CD14-positive monocyte (primary cell): ENCODE measurements around the gene SHROOM2. TPM values are rescaled to one million over a fixed set of nuclear protein-coding genes. Genes with fewer than 3 reads are reported as not detected.

Experiments
- DNase-seq, 3 donors: peaks; one replicate each; pipeline ENCODE4 v3.0.0-alpha.2; 2011 to 2022
- H2AFZ ChIP-seq: 2 replicates; pipeline ENCODE4 v1.6.0; 2012; ENCODE audit warnings: mild to moderate bottlenecking, low read depth, low read length, inconsistent platforms; ENCODE audit not compliant: insufficient read depth, poor library complexity, severe bottlenecking
- H3K27ac ChIP-seq, 2 donors: 1 replicate in 1 of 2; 2 replicates in 1 of 2; pipeline ENCODE4 v1.5.1; 2012 to 2013; ENCODE audit warnings: low read length in 2 of 2, control low read depth in 1 of 2, inconsistent platforms in 1 of 2, low read depth in 1 of 2, mild to moderate bottlenecking in 1 of 2
- H3K27me3 ChIP-seq, 2 donors: one replicate each; pipeline versions ENCODE4 v1.6.0 to v1.6.1; 2011 to 2013; ENCODE audit warnings: low read length in 2 of 2; ENCODE audit not compliant: control insufficient read depth in 2 of 2, insufficient read depth in 2 of 2
- H3K36me3 ChIP-seq, 2 donors: replicated peaks in 1 of 2; 1 replicate in 1 of 2; 2 replicates in 1 of 2; pipeline versions ENCODE4 v1.5.1 to v1.6.1; 2012 to 2013; ENCODE audit warnings: low read length in 2 of 2, control low read depth in 1 of 2, inconsistent platforms in 1 of 2, mild to moderate bottlenecking in 1 of 2; ENCODE audit not compliant: insufficient read depth in 2 of 2, control insufficient read depth in 1 of 2
- H3K4me1 ChIP-seq, 2 donors: 1 replicate in 1 of 2; 2 replicates in 1 of 2; pipeline versions ENCODE4 v1.5.1 to v1.6.1; 2012 to 2013; ENCODE audit warnings: low read length in 2 of 2, control low read depth in 1 of 2, inconsistent platforms in 1 of 2, mild to moderate bottlenecking in 1 of 2, moderate library complexity in 1 of 2; ENCODE audit not compliant: insufficient read depth in 2 of 2, control insufficient read depth in 1 of 2
- H3K4me2 ChIP-seq: replicated peaks from 2 replicates; pipeline ENCODE3; 2012; ENCODE audit warnings: low read length, moderate library complexity, mild to moderate bottlenecking; ENCODE audit not compliant: poor library complexity, severe bottlenecking; ENCODE audit errors: extremely low read depth
- H3K4me3 ChIP-seq, 3 experiments: fragments of 200-600 bp in 1 of 3; sonication (generic) in 1 of 3; replicated peaks in 1 of 3; 1 replicate in 2 of 3; 2 replicates in 1 of 3; pipeline ENCODE4 v1.5.1; 2011 to 2013; ENCODE audit warnings: low read length in 3 of 3, mild to moderate bottlenecking in 3 of 3, control low read depth in 2 of 3, low read depth in 2 of 3, inconsistent platforms in 1 of 3, moderate library complexity in 1 of 3
- H3K79me2 ChIP-seq: 2 replicates; pipeline ENCODE4 v1.6.0; 2012; ENCODE audit warnings: mild to moderate bottlenecking, control low read depth, inconsistent platforms, low read length, moderate library complexity; ENCODE audit not compliant: insufficient read depth
- H3K9ac ChIP-seq: 2 replicates; pipeline ENCODE4 v1.6.0; 2017; ENCODE audit warnings: low read length, mild to moderate bottlenecking; ENCODE audit not compliant: insufficient read depth, poor library complexity, severe bottlenecking
- H3K9me3 ChIP-seq, 2 donors: replicated peaks in 1 of 2; 1 replicate in 1 of 2; 2 replicates in 1 of 2; pipeline versions ENCODE4 v1.5.1 to v1.6.1; 2012 to 2013; ENCODE audit warnings: low read length in 2 of 2, control low read depth in 1 of 2; ENCODE audit not compliant: control insufficient read depth in 1 of 2, insufficient read depth in 1 of 2
- H4K20me1 ChIP-seq: 2 replicates; pipeline ENCODE4 v1.6.0; 2012; ENCODE audit warnings: mild to moderate bottlenecking, low read length, control low read depth, moderate library complexity; ENCODE audit not compliant: insufficient read depth
- H3K27ac Mint-ChIP-seq, 7 donors: one replicate each; pipeline ENCODE4 v1.8.0; 2020; ENCODE audit warnings: mild to moderate bottlenecking in 7 of 7, mixed read lengths in 7 of 7, moderate library complexity in 6 of 7, inconsistent platforms in 2 of 7
- H3K27me3 Mint-ChIP-seq, 3 donors: one replicate each; pipeline ENCODE4 v1.8.0; 2021 to 2022; ENCODE audit warnings: low read depth in 3 of 3, mild to moderate bottlenecking in 3 of 3, mixed read lengths in 3 of 3, moderate library complexity in 3 of 3, inconsistent platforms in 1 of 3
- H3K36me3 Mint-ChIP-seq, 2 donors: one replicate each; pipeline ENCODE4 v1.8.0; 2020; ENCODE audit warnings: mixed read lengths in 2 of 2, inconsistent platforms in 1 of 2, mild to moderate bottlenecking in 1 of 2
- H3K4me1 Mint-ChIP-seq: one replicate; pipeline ENCODE4 v1.8.0; 2020; ENCODE audit warnings: mild to moderate bottlenecking, mixed read lengths
- H3K4me3 Mint-ChIP-seq, 2 donors: one replicate each; pipeline ENCODE4 v1.8.0; 2020; ENCODE audit warnings: mild to moderate bottlenecking in 2 of 2, mixed read lengths in 2 of 2, moderate library complexity in 1 of 2
- H3K9me3 Mint-ChIP-seq, 7 donors: one replicate each; pipeline ENCODE4 v1.8.0; 2020 to 2022; ENCODE audit warnings: mixed read lengths in 7 of 7, mild to moderate bottlenecking in 6 of 7, moderate library complexity in 6 of 7, inconsistent platforms in 2 of 7
- WGBS: methylation state at CpG from one replicate; pipeline ENCODE4 v1.1.5; 2013; ENCODE audit warnings: missing lambda C conversion rate; ENCODE audit not compliant: insufficient coverage; 5-methylcytosine and 5-hydroxymethylcytosine counted together
- intact Hi-C, 2 donors: fragments of 100-400 bp; cut with micrococcal nuclease; formaldehyde crosslinking; loops; one replicate each; pipeline versions ENCODE4 v1.15.0 to v1.15.1; 2023
- polyA plus RNA-seq, 3 donors: library from polyadenylated mRNA; depleted of rRNA in 1 of 3; unstranded in 2 of 3; stranded (reverse) in 1 of 3; fragments of 300-500 nt in 2 of 3; fragments of >200 nt in 1 of 3; fragmentation: Illumina TruSeq in 2 of 3; gene quantifications; 1 replicate in 2 of 3; 2 replicates in 1 of 3; pipeline ENCODE4 v1.2.3, GENCODE V29; 2012 to 2021
- TF ChIP-seq, protein P1 (sequence below): fragments of 200-600 bp; IDR thresholded peaks from one replicate; pipeline ENCODE4 v1.8.0; 2022; ENCODE audit warnings: antibody characterized with exemption, mild to moderate bottlenecking

Gene SHROOM2
- polyA plus RNA-seq, 3 donors, result not detected

- Histone ChIP-seq H4K20me1 (no peaks in the 10 kb centered on the region), H2AFZ (no peak within 1 kb of the TSS), H3K79me2 (no peaks in the 10 kb centered on the region), H3K9me3 (peaks cover 0 to 4% of the 10 kb centered on the region in 2 donors), H3K4me1 (no peaks in the 10 kb centered on the region), H3K4me2 (no peak within 1 kb of the TSS), H3K27me3 (no peaks in the 10 kb centered on the region), H3K36me3 (no peaks in the 10 kb centered on the region), H3K27ac (no peak within 1 kb of the TSS), H3K4me3 (no peak within 1 kb of the TSS), H3K9ac (no peak within 1 kb of the TSS)
- WGBS, result 94% methylated on average over 3 of the region's 16 CpGs
- Mint-ChIP-seq H3K36me3 (no peaks in the 10 kb centered on the region), H3K9me3 (peaks cover 0 to 18% (median 8%) of the 10 kb centered on the region in 7 donors), H3K27me3 (peaks cover 1 to 10% (median 3%) of the 10 kb centered on the region in 3 donors), H3K4me1 (peaks cover under 1% of the 10 kb centered on the region), H3K4me3 (no peak within 1 kb of the TSS), H3K27ac (no peak within 1 kb of the TSS)
- intact Hi-C loops, result no loop called here
- TF ChIP-seq, protein P1, sequence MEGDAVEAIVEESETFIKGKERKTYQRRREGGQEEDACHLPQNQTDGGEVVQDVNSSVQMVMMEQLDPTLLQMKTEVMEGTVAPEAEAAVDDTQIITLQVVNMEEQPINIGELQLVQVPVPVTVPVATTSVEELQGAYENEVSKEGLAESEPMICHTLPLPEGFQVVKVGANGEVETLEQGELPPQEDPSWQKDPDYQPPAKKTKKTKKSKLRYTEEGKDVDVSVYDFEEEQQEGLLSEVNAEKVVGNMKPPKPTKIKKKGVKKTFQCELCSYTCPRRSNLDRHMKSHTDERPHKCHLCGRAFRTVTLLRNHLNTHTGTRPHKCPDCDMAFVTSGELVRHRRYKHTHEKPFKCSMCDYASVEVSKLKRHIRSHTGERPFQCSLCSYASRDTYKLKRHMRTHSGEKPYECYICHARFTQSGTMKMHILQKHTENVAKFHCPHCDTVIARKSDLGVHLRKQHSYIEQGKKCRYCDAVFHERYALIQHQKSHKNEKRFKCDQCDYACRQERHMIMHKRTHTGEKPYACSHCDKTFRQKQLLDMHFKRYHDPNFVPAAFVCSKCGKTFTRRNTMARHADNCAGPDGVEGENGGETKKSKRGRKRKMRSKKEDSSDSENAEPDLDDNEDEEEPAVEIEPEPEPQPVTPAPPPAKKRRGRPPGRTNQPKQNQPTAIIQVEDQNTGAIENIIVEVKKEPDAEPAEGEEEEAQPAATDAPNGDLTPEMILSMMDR, result no peak
- DNase-seq, result no peak
Measured at GRCh38 chrX:9966775-9967408, 180.7 kb downstream of the SHROOM2 start, which contains the start of gene CLDN34. TSS of gene CLDN34 (plus strand) at chrX:9967358. CDS start at chrX:9967358, 0 bp downstream.

GRCh38 chrX:9977635-9978034, 191.4 kb downstream of the SHROOM2 start:
- Mint-ChIP-seq H3K36me3 (peaks cover 0 to 3% of the 10 kb centered on the region in 2 donors), H3K27me3 (peaks cover 0 to 3% (median 0%) of the 10 kb centered on the region in 3 donors), H3K9me3 (peaks cover 0 to 29% (median 9%) of the 10 kb centered on the region in 7 donors), H3K4me3 (no peak overlapping the region), H3K27ac (peak overlapping the region in 1 of 7 donors; percentile 17), H3K4me1 (peaks cover 21% of the 10 kb centered on the region)
- WGBS, result no CpG with 5 or more reads among the region's 3 CpGs
- TF ChIP-seq, protein P1, result no peak
- no peak for DNase-seq
- no peaks in the 10 kb centered on the region for H3K79me2 ChIP-seq
- H4K20me1 ChIP-seq, result no peaks in the 10 kb centered on the region
- H3K4me3 ChIP-seq, result no peak overlapping the region
- H3K27me3 ChIP-seq, result no peaks in the 10 kb centered on the region
- peaks cover 33% of the 10 kb centered on the region in 2 donors for H3K4me1 ChIP-seq
- intact Hi-C loops, result no loop called here
- H3K4me2 ChIP-seq, result no peak overlapping the region
- H3K9ac ChIP-seq, result no peak overlapping the region
- peaks cover 6 to 8% of the 10 kb centered on the region in 2 donors for H3K9me3 ChIP-seq
- H3K36me3 ChIP-seq, result no peaks in the 10 kb centered on the region
- no peak overlapping the region for H3K27ac ChIP-seq
- H2AFZ ChIP-seq, result no peak overlapping the region
